ENCODE measurements around the gene LPIN3.

DNA sequence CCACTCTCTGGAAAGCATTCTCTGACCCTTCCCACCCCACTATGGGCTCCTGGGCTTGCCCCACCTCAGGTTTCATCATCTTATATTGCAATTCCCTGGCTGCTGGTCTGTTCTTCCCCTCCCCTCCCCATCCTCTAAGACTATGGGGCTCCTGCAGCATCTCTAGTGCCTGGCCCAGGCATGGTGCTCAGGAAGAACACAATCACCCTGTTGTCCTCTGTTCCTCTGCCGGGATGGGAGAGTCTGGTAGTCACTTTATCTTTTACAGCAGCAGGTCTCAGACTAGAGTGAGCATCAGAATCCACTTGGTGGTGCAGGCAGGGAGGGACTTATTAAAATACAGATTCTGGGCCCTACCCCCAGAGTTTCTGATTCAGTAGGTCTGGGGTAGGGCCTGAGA, 5.0 kb upstream of the LPIN3 start:
- TF ChIP-seq, protein P1, sequence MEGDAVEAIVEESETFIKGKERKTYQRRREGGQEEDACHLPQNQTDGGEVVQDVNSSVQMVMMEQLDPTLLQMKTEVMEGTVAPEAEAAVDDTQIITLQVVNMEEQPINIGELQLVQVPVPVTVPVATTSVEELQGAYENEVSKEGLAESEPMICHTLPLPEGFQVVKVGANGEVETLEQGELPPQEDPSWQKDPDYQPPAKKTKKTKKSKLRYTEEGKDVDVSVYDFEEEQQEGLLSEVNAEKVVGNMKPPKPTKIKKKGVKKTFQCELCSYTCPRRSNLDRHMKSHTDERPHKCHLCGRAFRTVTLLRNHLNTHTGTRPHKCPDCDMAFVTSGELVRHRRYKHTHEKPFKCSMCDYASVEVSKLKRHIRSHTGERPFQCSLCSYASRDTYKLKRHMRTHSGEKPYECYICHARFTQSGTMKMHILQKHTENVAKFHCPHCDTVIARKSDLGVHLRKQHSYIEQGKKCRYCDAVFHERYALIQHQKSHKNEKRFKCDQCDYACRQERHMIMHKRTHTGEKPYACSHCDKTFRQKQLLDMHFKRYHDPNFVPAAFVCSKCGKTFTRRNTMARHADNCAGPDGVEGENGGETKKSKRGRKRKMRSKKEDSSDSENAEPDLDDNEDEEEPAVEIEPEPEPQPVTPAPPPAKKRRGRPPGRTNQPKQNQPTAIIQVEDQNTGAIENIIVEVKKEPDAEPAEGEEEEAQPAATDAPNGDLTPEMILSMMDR (IDR thresholded peaks at IDR 0.05): no peak
- TF ChIP-seq POLR2A (IDR thresholded peaks at IDR 0.05): no peak

Measured in Peyer's patch (tissue), 4 donors.